ENCODE measurements around the gene PIEZO2.

PIEZO2 gene

GRCh38 chr18:10718809-10719208, 430.6 kb downstream of the PIEZO2 start:
- DNase-seq, result no peak

GRCh38 chr18:10715791-10716190, 433.6 kb downstream of the PIEZO2 start:
- no peak for DNase-seq

- DNase-seq, result no peak
Measured at GRCh38 chr18:10713409-10713808, 436.0 kb downstream of the PIEZO2 start.

GRCh38 chr18:10707294-10707693, 442.1 kb downstream of the PIEZO2 start:
- no peak for DNase-seq

- no peak for DNase-seq
Measured at GRCh38 chr18:10705786-10706185, 443.6 kb downstream of the PIEZO2 start.

- no peak for DNase-seq
Measured at GRCh38 chr18:10705291-10705690, 444.1 kb downstream of the PIEZO2 start.

GRCh38 chr18:10702206-10702605, 447.2 kb downstream of the PIEZO2 start:
- no peak for DNase-seq

- no peak for DNase-seq
Measured at GRCh38 chr18:10690366-10690765, 459.0 kb downstream of the PIEZO2 start.

- no peak for DNase-seq
Measured at GRCh38 chr18:10690035-10690329, 459.4 kb downstream of the PIEZO2 start.

GRCh38 chr18:10689236-10690034, 459.9 kb downstream of the PIEZO2 start:
- no peak for DNase-seq

GRCh38 chr18:10688766-10689165, 460.6 kb downstream of the PIEZO2 start:
- DNase-seq, result no peak

- DNase-seq, result no peak
Measured at GRCh38 chr18:10687161-10687925, 462.0 kb downstream of the PIEZO2 start.

- DNase-seq, result no peak
Measured at GRCh38 chr18:10686308-10686707, 463.1 kb downstream of the PIEZO2 start.

GRCh38 chr18:10685484-10685883, 463.9 kb downstream of the PIEZO2 start:
- DNase-seq, result no peak

- DNase-seq, result no peak
Measured at GRCh38 chr18:10682368-10682714, 467.0 kb downstream of the PIEZO2 start.

- no peak for DNase-seq
Measured at GRCh38 chr18:10681581-10682367, 467.6 kb downstream of the PIEZO2 start.

GRCh38 chr18:10680271-10680596, 469.1 kb downstream of the PIEZO2 start:
- no peak for DNase-seq

- DNase-seq, result no peak
Measured at GRCh38 chr18:10679557-10680270, 469.7 kb downstream of the PIEZO2 start.

GRCh38 chr18:10671441-10671840, 477.9 kb downstream of the PIEZO2 start:
- no peak for DNase-seq

- no peak for DNase-seq
Measured at GRCh38 chr18:10670856-10671255, 478.5 kb downstream of the PIEZO2 start.

GRCh38 chr18:10669441-10670100, 479.8 kb downstream of the PIEZO2 start:
- DNase-seq, result no peak

GRCh38 chr18:10663750-10664149, 485.6 kb downstream of the PIEZO2 start:
- DNase-seq, result no peak

GRCh38 chr18:10661317-10661716, 488.1 kb downstream of the PIEZO2 start:
- no peak for DNase-seq

All from NCI-H1417 treated with DMSO at 0.1 percent for 48 hours (cell line).